Activated CD4-positive, alpha-beta memory T cell treated with anti-CD3 and anti-CD28 coated beads, Interleukin-2, amount 10 ng/mL, durations not matched to agents 7 days and 5 days (primary cell): ENCODE measurements around the gene PNLIPRP1. TPM values are rescaled to one million over a fixed set of nuclear protein-coding genes. Genes with fewer than 3 reads are reported as not detected.

ENCODE experiments used
- CTCF ChIA-PET: fragments of 350-600 bp; sonication (Branson Sonifier 250); formaldehyde crosslinking; loops from one replicate; lab custom pipeline; 2021; ENCODE audit warnings: antibody characterized with exemption, inconsistent platforms; lab: Charles Lee
- POLR2A ChIA-PET: fragments of 350-600 bp; sonication (Branson Sonifier 250); formaldehyde crosslinking; loops from one replicate; lab custom pipeline; 2021; ENCODE audit warnings: antibody characterized with exemption; lab: Charles Lee
- DNase-seq: peaks from one replicate; pipeline ENCODE4 v3.0.0-alpha.2; 2020
- H3K27ac Mint-ChIP-seq: one replicate; pipeline ENCODE4 v1.8.0; 2021; ENCODE audit warnings: mild to moderate bottlenecking, mixed read lengths
- H3K27me3 Mint-ChIP-seq: one replicate; pipeline ENCODE4 v1.8.0; 2021; ENCODE audit warnings: mixed read lengths
- H3K36me3 Mint-ChIP-seq: one replicate; pipeline ENCODE4 v1.8.0; 2021; ENCODE audit warnings: low read depth, mixed read lengths
- H3K4me1 Mint-ChIP-seq: one replicate; pipeline ENCODE4 v1.8.0; 2021; ENCODE audit warnings: mixed read lengths
- H3K4me3 Mint-ChIP-seq: one replicate; pipeline ENCODE4 v1.8.0; 2021; ENCODE audit warnings: mild to moderate bottlenecking, mixed read lengths
- H3K9me3 Mint-ChIP-seq: one replicate; pipeline ENCODE4 v1.8.0; 2021; ENCODE audit warnings: mixed read lengths
- total RNA-seq, 2 experiments: library from RNA; stranded (reverse); gene quantifications; one replicate each; pipeline ENCODE4 v1.2.3, GENCODE V29; 2021

PNLIPRP1 gene
- total RNA-seq, 2 experiments from 2014 or later = not detected

GRCh38 chr10:116608686-116609594 is 18.2 kb downstream of the PNLIPRP1 start:
- Mint-ChIP-seq H3K36me3 (no peaks in the 10 kb centered on the region), H3K4me1 (no peaks in the 10 kb centered on the region), H3K4me3 (no peak overlapping the region), H3K27me3 (no peaks in the 10 kb centered on the region), H3K9me3 (no peaks in the 10 kb centered on the region), H3K27ac (no peak overlapping the region)
- ChIA-PET POLR2A (interaction anchor here (1.2 kb wide), 1 partner anchor 13 kb away, joined by 3 read pairs; no protein-coding TSS in a partner anchor), CTCF (no interaction called here)
- no peak for DNase-seq

- no peaks in the 10 kb centered on the region for H3K27me3 Mint-ChIP-seq
- no peaks in the 10 kb centered on the region for H3K4me1 Mint-ChIP-seq
- ChIA-PET POLR2A (no interaction called here), CTCF (no interaction called here)
- no peaks in the 10 kb centered on the region for H3K36me3 Mint-ChIP-seq
- no peak overlapping the region for H3K4me3 Mint-ChIP-seq
- no peak for DNase-seq
- no peaks in the 10 kb centered on the region for H3K9me3 Mint-ChIP-seq
- H3K27ac Mint-ChIP-seq = no peak overlapping the region
These were observed 19.8 kb downstream of the PNLIPRP1 start for GRCh38 chr10:116610443-116611152.

- Mint-ChIP-seq H3K27me3 (no peaks in the 10 kb centered on the region), H3K9me3 (no peaks in the 10 kb centered on the region), H3K4me3 (no peak overlapping the region), H3K36me3 (no peaks in the 10 kb centered on the region), H3K4me1 (no peaks in the 10 kb centered on the region), H3K27ac (no peak overlapping the region)
- no peak for DNase-seq
- ChIA-PET CTCF (no interaction called here), POLR2A (no interaction called here)
These were observed 20.4 kb downstream of the PNLIPRP1 start for GRCh38 chr10:116611153-116611545.

- Mint-ChIP-seq H3K27ac (no peak overlapping the region), H3K4me1 (no peaks in the 10 kb centered on the region), H3K4me3 (no peak overlapping the region), H3K9me3 (no peaks in the 10 kb centered on the region), H3K27me3 (no peaks in the 10 kb centered on the region), H3K36me3 (no peaks in the 10 kb centered on the region)
- ChIA-PET POLR2A (no interaction called here), CTCF (interaction anchor here (0.6 kb wide), 1 partner anchor 115 kb away, joined by 3 read pairs; no protein-coding TSS in a partner anchor)
- no peak for DNase-seq
These were observed 21.5 kb downstream of the PNLIPRP1 start for GRCh38 chr10:116612107-116612769.

- H3K4me1 Mint-ChIP-seq = no peaks in the 10 kb centered on the region
- no peaks in the 10 kb centered on the region for H3K27me3 Mint-ChIP-seq
- ChIA-PET CTCF (no interaction called here), POLR2A (no interaction called here)
- no peaks in the 10 kb centered on the region for H3K9me3 Mint-ChIP-seq
- H3K36me3 Mint-ChIP-seq = no peaks in the 10 kb centered on the region
- no peak for DNase-seq
- no peak overlapping the region for H3K4me3 Mint-ChIP-seq
- H3K27ac Mint-ChIP-seq = no peak overlapping the region
These were observed 22.7 kb downstream of the PNLIPRP1 start for GRCh38 chr10:116613471-116613870.

GRCh38 chr10:116614796-116615195 is 24.0 kb downstream of the PNLIPRP1 start:
- POLR2A ChIA-PET = no interaction called here
- no peaks in the 10 kb centered on the region for H3K4me1 Mint-ChIP-seq
- no peaks in the 10 kb centered on the region for H3K27me3 Mint-ChIP-seq
- H3K4me3 Mint-ChIP-seq = no peak overlapping the region
- H3K36me3 Mint-ChIP-seq = no peaks in the 10 kb centered on the region
- no peaks in the 10 kb centered on the region for H3K9me3 Mint-ChIP-seq
- no peak overlapping the region for H3K27ac Mint-ChIP-seq
- CTCF ChIA-PET = no interaction called here
- DNase-seq = no peak

- no peaks in the 10 kb centered on the region for H3K27me3 Mint-ChIP-seq
- no peaks in the 10 kb centered on the region for H3K9me3 Mint-ChIP-seq
- POLR2A ChIA-PET = no interaction called here
- H3K4me3 Mint-ChIP-seq = no peak overlapping the region
- H3K27ac Mint-ChIP-seq = no peak overlapping the region
- DNase-seq = no peak
- CTCF ChIA-PET = no interaction called here
- no peaks in the 10 kb centered on the region for H3K36me3 Mint-ChIP-seq
- no peaks in the 10 kb centered on the region for H3K4me1 Mint-ChIP-seq
These were observed 24.5 kb downstream of the PNLIPRP1 start for GRCh38 chr10:116615199-116615776.

GRCh38 chr10:116620423-116621400 is 30.0 kb downstream of the PNLIPRP1 start, which contains the start of gene PNLIPRP2:
PNLIPRP2 (plus strand) TSS chr10:116620953.
- Mint-ChIP-seq H3K27ac (no peak within 1 kb of the TSS), H3K4me1 (no peaks in the 10 kb centered on the region), H3K27me3 (no peaks in the 10 kb centered on the region), H3K9me3 (no peaks in the 10 kb centered on the region), H3K4me3 (no peak within 1 kb of the TSS), H3K36me3 (no peaks in the 10 kb centered on the region)
- no peak for DNase-seq
- POLR2A ChIA-PET = no interaction called here
- CTCF ChIA-PET = no interaction called here

- POLR2A ChIA-PET = no interaction called here
- Mint-ChIP-seq H3K27ac (no peak overlapping the region), H3K4me3 (no peak overlapping the region), H3K4me1 (no peaks in the 10 kb centered on the region), H3K36me3 (no peaks in the 10 kb centered on the region), H3K9me3 (no peaks in the 10 kb centered on the region), H3K27me3 (no peaks in the 10 kb centered on the region)
- CTCF ChIA-PET = no interaction called here
- DNase-seq = no peak
These were observed 30.7 kb downstream of the PNLIPRP1 start for GRCh38 chr10:116621476-116621875.

GRCh38 chr10:116621934-116622655 is 31.3 kb downstream of the PNLIPRP1 start:
- DNase-seq = no peak
- H3K27me3 Mint-ChIP-seq = no peaks in the 10 kb centered on the region
- H3K9me3 Mint-ChIP-seq = no peaks in the 10 kb centered on the region
- ChIA-PET CTCF (no interaction called here), POLR2A (no interaction called here)
- no peak overlapping the region for H3K27ac Mint-ChIP-seq
- no peak overlapping the region for H3K4me3 Mint-ChIP-seq
- H3K4me1 Mint-ChIP-seq = no peaks in the 10 kb centered on the region
- no peaks in the 10 kb centered on the region for H3K36me3 Mint-ChIP-seq

GRCh38 chr10:116625845-116626244 is 35.1 kb downstream of the PNLIPRP1 start:
- CTCF ChIA-PET = no interaction called here
- Mint-ChIP-seq H3K36me3 (no peaks in the 10 kb centered on the region), H3K27ac (no peak overlapping the region), H3K4me3 (no peak overlapping the region), H3K9me3 (no peaks in the 10 kb centered on the region), H3K27me3 (peaks cover 3% of the 10 kb centered on the region), H3K4me1 (no peaks in the 10 kb centered on the region)
- DNase-seq = no peak
- POLR2A ChIA-PET = no interaction called here
